ENCODE results near the gene NR1H3.

NR1H3 gene

GRCh38 chr11:47264521-47264920, 6.7 kb downstream of the NR1H3 start:
- in situ Hi-C loops (cut with MboI; ENCODE audit: low pct_unique_long_range_greater_than_20kb, low sequenced_read_pairs, unreplicated experiment), result no loop called here

DNA sequence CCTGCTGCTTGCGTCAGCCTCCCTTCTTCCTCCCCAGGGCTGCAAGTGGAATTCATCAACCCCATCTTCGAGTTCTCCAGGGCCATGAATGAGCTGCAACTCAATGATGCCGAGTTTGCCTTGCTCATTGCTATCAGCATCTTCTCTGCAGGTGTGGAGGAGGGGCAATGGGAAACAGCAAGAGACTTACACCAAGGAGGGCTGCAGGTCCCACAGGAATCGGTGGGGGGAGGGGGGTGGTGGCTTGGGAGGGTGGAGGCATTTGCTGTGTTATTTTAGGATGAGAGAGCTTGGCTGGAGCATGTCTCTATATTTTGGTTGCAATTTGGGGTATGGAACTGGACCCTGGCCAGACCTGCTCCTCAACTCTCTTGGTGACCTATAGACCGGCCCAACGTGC, 10.1 kb downstream of the NR1H3 start:
- TF ChIP-seq, protein P1, sequence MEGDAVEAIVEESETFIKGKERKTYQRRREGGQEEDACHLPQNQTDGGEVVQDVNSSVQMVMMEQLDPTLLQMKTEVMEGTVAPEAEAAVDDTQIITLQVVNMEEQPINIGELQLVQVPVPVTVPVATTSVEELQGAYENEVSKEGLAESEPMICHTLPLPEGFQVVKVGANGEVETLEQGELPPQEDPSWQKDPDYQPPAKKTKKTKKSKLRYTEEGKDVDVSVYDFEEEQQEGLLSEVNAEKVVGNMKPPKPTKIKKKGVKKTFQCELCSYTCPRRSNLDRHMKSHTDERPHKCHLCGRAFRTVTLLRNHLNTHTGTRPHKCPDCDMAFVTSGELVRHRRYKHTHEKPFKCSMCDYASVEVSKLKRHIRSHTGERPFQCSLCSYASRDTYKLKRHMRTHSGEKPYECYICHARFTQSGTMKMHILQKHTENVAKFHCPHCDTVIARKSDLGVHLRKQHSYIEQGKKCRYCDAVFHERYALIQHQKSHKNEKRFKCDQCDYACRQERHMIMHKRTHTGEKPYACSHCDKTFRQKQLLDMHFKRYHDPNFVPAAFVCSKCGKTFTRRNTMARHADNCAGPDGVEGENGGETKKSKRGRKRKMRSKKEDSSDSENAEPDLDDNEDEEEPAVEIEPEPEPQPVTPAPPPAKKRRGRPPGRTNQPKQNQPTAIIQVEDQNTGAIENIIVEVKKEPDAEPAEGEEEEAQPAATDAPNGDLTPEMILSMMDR (IDR thresholded peaks at IDR 0.05; ENCODE audit: extremely low read depth, insufficient read depth, missing control alignments), result no peak
- no peak for DNase-seq (ENCODE audit: low spot score)
- in situ Hi-C loops (cut with MboI; ENCODE audit: low pct_unique_long_range_greater_than_20kb, low sequenced_read_pairs, unreplicated experiment), result no loop called here

More at GRCh38 chr11:47264521-47264920, 6.7 kb downstream of the NR1H3 start:
- no peak for DNase-seq (ENCODE audit: low spot score)
- TF ChIP-seq, protein P1 (IDR thresholded peaks at IDR 0.05; ENCODE audit: extremely low read depth, insufficient read depth, missing control alignments), result no peak

DNA sequence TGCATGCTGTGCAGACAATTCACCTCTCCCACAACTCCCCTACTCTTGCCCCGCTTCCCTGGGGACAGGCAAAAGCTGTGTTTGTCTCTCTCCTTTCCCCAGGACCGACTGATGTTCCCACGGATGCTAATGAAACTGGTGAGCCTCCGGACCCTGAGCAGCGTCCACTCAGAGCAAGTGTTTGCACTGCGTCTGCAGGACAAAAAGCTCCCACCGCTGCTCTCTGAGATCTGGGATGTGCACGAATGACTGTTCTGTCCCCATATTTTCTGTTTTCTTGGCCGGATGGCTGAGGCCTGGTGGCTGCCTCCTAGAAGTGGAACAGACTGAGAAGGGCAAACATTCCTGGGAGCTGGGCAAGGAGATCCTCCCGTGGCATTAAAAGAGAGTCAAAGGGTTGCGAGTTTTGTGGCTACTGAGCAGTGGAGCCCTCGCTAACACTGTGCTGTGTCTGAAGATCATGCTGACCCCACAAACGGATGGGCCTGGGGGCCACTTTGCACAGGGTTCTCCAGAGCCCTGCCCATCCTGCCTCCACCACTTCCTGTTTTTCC, 10.7 kb downstream of the NR1H3 start:
- in situ Hi-C loops (cut with MboI; ENCODE audit: low pct_unique_long_range_greater_than_20kb, low sequenced_read_pairs, unreplicated experiment), result no loop called here
- DNase-seq (ENCODE audit: low spot score), result no peak
- TF ChIP-seq, protein P1 (IDR thresholded peaks at IDR 0.05; ENCODE audit: extremely low read depth, insufficient read depth, missing control alignments), result no peak

DNA sequence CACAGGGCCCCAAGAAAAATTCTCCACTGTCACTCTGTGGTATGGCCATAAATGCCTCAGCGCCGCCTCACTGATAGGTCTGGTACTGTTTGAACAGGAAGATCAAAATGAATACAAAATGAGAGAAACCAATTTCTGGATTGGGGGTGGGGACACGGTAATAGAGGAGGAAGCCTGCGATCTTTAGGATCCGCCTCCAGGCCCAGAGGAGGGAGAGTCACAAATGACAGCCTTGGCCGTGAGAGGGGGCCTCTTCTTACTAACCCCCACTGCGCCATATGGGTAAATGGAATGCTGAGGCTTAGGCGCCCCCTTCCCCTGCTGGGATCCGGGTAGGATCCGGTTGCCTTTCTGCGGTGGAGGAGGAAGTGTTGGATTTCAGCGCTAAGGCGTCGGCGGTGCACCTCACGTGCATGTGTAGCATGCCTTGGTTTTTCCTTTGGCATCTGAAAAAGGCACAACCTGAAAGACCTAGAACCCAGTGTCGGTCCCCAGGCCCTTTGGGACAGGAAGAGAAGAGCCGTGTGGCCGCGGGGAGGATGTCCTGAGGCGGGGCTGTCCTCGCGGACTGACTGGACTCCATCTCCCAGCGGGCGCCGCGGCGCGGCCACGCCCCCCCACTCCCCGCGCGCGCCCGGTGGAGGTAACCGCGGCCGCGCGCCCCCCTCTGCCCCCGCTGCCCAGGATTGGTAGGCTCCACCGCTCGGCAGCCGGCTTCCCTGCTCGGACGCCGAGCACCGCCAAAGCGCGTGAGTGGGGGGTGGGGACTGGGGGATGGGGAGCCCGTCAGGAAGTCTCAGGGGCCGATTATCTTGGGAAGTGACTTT, 11.4 kb downstream of the NR1H3 start:
- TF ChIP-seq, protein P1 (IDR thresholded peaks at IDR 0.05; ENCODE audit: extremely low read depth, insufficient read depth, missing control alignments), result no peak
- DNase-seq (ENCODE audit: low spot score), result peak; percentile 95
- in situ Hi-C loops (cut with MboI; ENCODE audit: low pct_unique_long_range_greater_than_20kb, low sequenced_read_pairs, unreplicated experiment), result no loop called here

DNA sequence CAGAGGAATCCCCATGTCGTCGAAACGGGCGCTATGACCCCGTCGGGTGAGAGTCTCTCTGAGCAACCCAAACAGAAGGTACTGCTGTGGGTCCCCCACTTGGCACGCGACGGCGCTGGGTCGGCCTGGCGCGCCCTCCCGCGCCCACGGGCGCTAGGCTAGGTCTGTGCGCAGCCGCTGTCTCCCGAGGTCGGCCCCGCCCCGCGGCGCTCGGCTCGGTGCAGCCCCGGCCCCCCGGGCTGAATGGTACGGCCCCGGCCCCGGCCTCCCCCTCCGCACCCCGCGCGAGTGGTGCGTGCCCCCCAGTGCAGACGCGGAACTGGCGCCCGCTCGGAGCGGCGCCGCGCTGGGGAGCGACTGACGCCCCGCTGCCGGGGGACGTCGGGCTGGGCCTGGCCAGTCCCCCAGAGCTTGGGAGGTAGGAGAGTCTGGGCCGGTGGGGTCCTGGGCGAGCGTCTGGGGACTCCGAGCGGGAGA, 12.1 kb downstream of the NR1H3 start, which contains the start of gene MADD:
Gene MADD, plus strand, starts transcription at position 305 of the 477 bp plus-strand sequence.
- in situ Hi-C loops (cut with MboI; ENCODE audit: low pct_unique_long_range_greater_than_20kb, low sequenced_read_pairs, unreplicated experiment), result no loop called here
- TF ChIP-seq, protein P1 (IDR thresholded peaks at IDR 0.05; ENCODE audit: extremely low read depth, insufficient read depth, missing control alignments), result peak; percentile 20
- peak; percentile 98 for DNase-seq (ENCODE audit: low spot score)

DNA sequence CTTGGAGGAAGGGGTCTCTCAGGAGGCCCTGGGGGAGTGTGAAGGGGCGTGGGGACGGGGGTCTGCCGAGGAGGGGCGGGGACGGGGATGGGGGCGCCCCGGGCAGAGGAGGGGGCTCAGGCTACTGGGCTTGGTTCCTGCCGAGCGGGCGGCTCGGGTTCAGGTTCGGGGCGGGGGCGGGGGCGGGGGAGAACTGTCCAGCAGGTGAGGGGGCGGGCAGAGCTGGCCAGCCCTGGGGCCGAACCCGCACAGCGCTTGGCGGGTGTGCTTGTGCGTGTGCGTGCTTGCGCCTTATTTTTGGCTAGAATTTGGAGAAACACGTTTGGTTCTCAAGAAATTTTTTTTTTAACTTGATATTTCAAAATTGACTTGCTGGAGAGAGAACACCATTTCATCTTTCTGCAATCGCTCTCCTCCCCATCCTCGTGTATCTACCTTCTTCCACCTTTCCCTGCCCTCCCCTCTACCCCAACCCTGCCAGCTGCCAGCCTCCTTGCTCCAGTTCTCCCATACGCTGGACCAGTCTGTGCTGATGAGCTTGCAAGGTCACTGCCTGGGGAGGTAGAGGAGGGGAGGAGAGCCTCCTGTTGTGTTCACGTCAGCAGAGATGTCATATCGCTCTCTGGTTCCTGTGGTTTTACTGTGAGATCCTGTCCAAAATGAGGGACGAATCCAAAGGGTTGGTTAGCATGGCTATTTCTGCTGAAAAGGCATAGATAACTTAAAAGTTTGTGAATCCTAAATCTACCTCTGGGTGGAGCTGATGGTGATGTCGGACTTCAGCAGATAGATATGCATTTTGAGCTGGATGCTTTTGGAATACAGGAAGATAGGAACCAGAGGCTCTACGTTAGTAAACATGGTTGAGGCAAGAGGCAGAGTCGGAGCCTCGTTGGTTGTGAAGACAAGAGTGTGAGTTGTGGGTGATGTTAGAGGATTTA, 12.8 kb downstream of the NR1H3 start:
- in situ Hi-C loops (cut with MboI; ENCODE audit: low pct_unique_long_range_greater_than_20kb, low sequenced_read_pairs, unreplicated experiment), result no loop called here
- TF ChIP-seq, protein P1 (IDR thresholded peaks at IDR 0.05; ENCODE audit: extremely low read depth, insufficient read depth, missing control alignments), result peak; percentile 32
- peak; percentile 43 for DNase-seq (ENCODE audit: low spot score)

All from GM13977 (cell line).